HG03520 (cell line): ENCODE measurements around the gene NOD1.
"Not testable (repeated sequence)": the region's sequence is repeated elsewhere in the genome, so short reads cannot be mapped to it uniquely, and the experiment has no call there.

Source experiments
- ATAC-seq: cut with Tn5 transposase; IDR thresholded peaks from one replicate; pipeline ENCODE4 v1.9.1; 2021; ENCODE audit warnings: mild to moderate bottlenecking, moderate library complexity; ENCODE audit not compliant: unreplicated experiment

The NOD1 gene

GRCh38 chr7:30505174-30505697 lies 26.7 kb upstream of the NOD1 start:
- ATAC-seq = no peak

GRCh38 chr7:30504301-30505173 lies 26.0 kb upstream of the NOD1 start, which contains the start of gene GGCT:
Gene GGCT (minus strand): TSS chr7:30504829. CDS start chr7:30504709, 120 bp downstream.
- ATAC-seq = peak; percentile 98

GRCh38 chr7:30503274-30504212 lies 25.0 kb upstream of the NOD1 start:
- ATAC-seq = no peak

GRCh38 chr7:30502470-30503251 lies 24.1 kb upstream of the NOD1 start:
- no peak for ATAC-seq

- no peak for ATAC-seq
Observed at GRCh38 chr7:30501264-30501663, 22.7 kb upstream of the NOD1 start.

- ATAC-seq = no peak
Observed at GRCh38 chr7:30493228-30493627, 14.6 kb upstream of the NOD1 start.

GRCh38 chr7:30491417-30491816 lies 12.8 kb upstream of the NOD1 start:
- ATAC-seq = no peak

GRCh38 chr7:30487371-30487770 lies 8.8 kb upstream of the NOD1 start:
- ATAC-seq = no peak

- no peak for ATAC-seq
Observed at GRCh38 chr7:30485667-30486066, 7.1 kb upstream of the NOD1 start.

- not testable (repeated sequence) for ATAC-seq
Observed at GRCh38 chr7:30481416-30481815, 2.8 kb upstream of the NOD1 start.

- ATAC-seq = no peak
Observed at GRCh38 chr7:30479202-30480120, 877 bp upstream of the NOD1 start.

- no peak for ATAC-seq
Observed at GRCh38 chr7:30476459-30477145, 2.0 kb downstream of the NOD1 start.

- no peak for ATAC-seq
Observed at GRCh38 chr7:30475580-30475979, 3.0 kb downstream of the NOD1 start.

GRCh38 chr7:30474893-30475292 lies 3.7 kb downstream of the NOD1 start:
- ATAC-seq = no peak

- ATAC-seq = no peak
Observed at GRCh38 chr7:30474485-30474884, 4.1 kb downstream of the NOD1 start.

- no peak for ATAC-seq
Observed at GRCh38 chr7:30473903-30474302, 4.7 kb downstream of the NOD1 start.

- ATAC-seq = no peak
Observed at GRCh38 chr7:30472784-30473775, 5.5 kb downstream of the NOD1 start.
